Esophagus (tissue), 2 donors: ENCODE results near the gene SLC6A7. TPM values are rescaled to one million over a fixed set of nuclear protein-coding genes. Genes with fewer than 3 reads are reported as not detected.

ENCODE experiments used
- H3K27ac ChIP-seq, 2 donors: one replicate each; pipeline ENCODE4 v1.5.1; 2013; ENCODE audit warnings: low read depth in 2 of 2, mild to moderate bottlenecking in 2 of 2, inconsistent platforms in 1 of 2, low read length in 1 of 2, moderate library complexity in 1 of 2
- H3K27me3 ChIP-seq, 2 donors: one replicate each; pipeline ENCODE4 v1.6.1; 2013; ENCODE audit warnings: low read length in 2 of 2, control low read depth in 1 of 2, mild to moderate bottlenecking in 1 of 2; ENCODE audit not compliant: insufficient read depth in 2 of 2, control insufficient read depth in 1 of 2
- H3K36me3 ChIP-seq, 2 donors: one replicate each; pipeline ENCODE4 v1.6.1; 2013; ENCODE audit warnings: low read length in 1 of 2; ENCODE audit not compliant: control insufficient read depth in 2 of 2, insufficient read depth in 2 of 2
- H3K4me1 ChIP-seq, 2 donors: one replicate each; pipeline ENCODE4 v1.6.1; 2013; ENCODE audit warnings: low read length in 1 of 2; ENCODE audit not compliant: control insufficient read depth in 2 of 2, insufficient read depth in 2 of 2
- H3K4me3 ChIP-seq, 2 donors: one replicate each; pipeline ENCODE4 v1.5.1; 2013; ENCODE audit warnings: low read length in 2 of 2, mild to moderate bottlenecking in 2 of 2, low read depth in 1 of 2, moderate library complexity in 1 of 2
- H3K9me3 ChIP-seq, 2 donors: one replicate each; pipeline ENCODE4 v1.6.1; 2013; ENCODE audit warnings: mild to moderate bottlenecking in 2 of 2, low read depth in 1 of 2, low read length in 1 of 2, moderate library complexity in 1 of 2; ENCODE audit not compliant: control insufficient read depth in 2 of 2, insufficient read depth in 1 of 2
- WGBS, 2 donors: extraction: QIAGEN DNeasy Blood & Tissue Kit; methylation state at CpG; one replicate each; pipeline ENCODE4 v1.1.7; 2013; 5-methylcytosine and 5-hydroxymethylcytosine counted together
- polyA plus RNA-seq, 2 donors: library from polyadenylated mRNA; stranded (reverse); fragments of 200-250 nt; gene quantifications; one replicate each; pipeline ENCODE4 v1.2.3, GENCODE V29; 2013
- donor health status: healthy with polysubstance abuse.
- donor health status: Bipolar disorder and iron deficiency.

Gene SLC6A7
- polyA plus RNA-seq, 2 donors, result not detected

GRCh38 chr5:150249744-150250143 is 59.9 kb downstream of the SLC6A7 start:
- Histone ChIP-seq H3K27me3 (no peaks in the 10 kb centered on the region), H3K27ac (no peak overlapping the region), H3K4me1 (no peaks in the 10 kb centered on the region), H3K36me3 (no peaks in the 10 kb centered on the region), H3K9me3 (no peaks in the 10 kb centered on the region), H3K4me3 (no peak overlapping the region)
- WGBS, 2 donors, result 75 to 77% methylated on average over 5 of the region's 5 CpGs

GRCh38 chr5:150251504-150251903 is 61.6 kb downstream of the SLC6A7 start:
- H3K36me3 ChIP-seq, result no peaks in the 10 kb centered on the region
- H3K9me3 ChIP-seq, result no peaks in the 10 kb centered on the region
- H3K4me3 ChIP-seq, result no peak overlapping the region
- H3K4me1 ChIP-seq, result no peaks in the 10 kb centered on the region
- H3K27me3 ChIP-seq, result no peaks in the 10 kb centered on the region
- WGBS, 2 donors, result 91 to 93% methylated on average over 7 of the region's 7 CpGs
- no peak overlapping the region for H3K27ac ChIP-seq

- Histone ChIP-seq H3K9me3 (no peaks in the 10 kb centered on the region), H3K27ac (no peak overlapping the region), H3K27me3 (no peaks in the 10 kb centered on the region), H3K4me1 (no peaks in the 10 kb centered on the region), H3K36me3 (no peaks in the 10 kb centered on the region), H3K4me3 (no peak overlapping the region)
- 87 to 91% methylated on average over 6 of the region's 6 CpGs for WGBS, 2 donors
These were observed 62.6 kb downstream of the SLC6A7 start for GRCh38 chr5:150252489-150252888.

GRCh38 chr5:150253416-150254208 is 63.8 kb downstream of the SLC6A7 start:
- no peaks in the 10 kb centered on the region for H3K36me3 ChIP-seq
- no peaks in the 10 kb centered on the region for H3K9me3 ChIP-seq
- no peaks in the 10 kb centered on the region for H3K4me1 ChIP-seq
- 90% methylated on average over 10 of the region's 10 CpGs for WGBS, 2 donors
- no peak overlapping the region for H3K27ac ChIP-seq
- H3K27me3 ChIP-seq, result no peaks in the 10 kb centered on the region
- no peak overlapping the region for H3K4me3 ChIP-seq

- no peaks in the 10 kb centered on the region for H3K9me3 ChIP-seq
- no peak overlapping the region for H3K27ac ChIP-seq
- no peaks in the 10 kb centered on the region for H3K27me3 ChIP-seq
- 76% methylated on average over 7 of the region's 7 CpGs for WGBS, 2 donors
- H3K4me1 ChIP-seq, result no peaks in the 10 kb centered on the region
- no peaks in the 10 kb centered on the region for H3K36me3 ChIP-seq
- H3K4me3 ChIP-seq, result no peak overlapping the region
These were observed 64.5 kb downstream of the SLC6A7 start for GRCh38 chr5:150254363-150254762.

- Histone ChIP-seq H3K4me1 (no peaks in the 10 kb centered on the region), H3K27me3 (no peaks in the 10 kb centered on the region), H3K4me3 (no peak overlapping the region), H3K27ac (no peak overlapping the region), H3K9me3 (no peaks in the 10 kb centered on the region), H3K36me3 (no peaks in the 10 kb centered on the region)
- 74 to 77% methylated on average over 4 of the region's 4 CpGs for WGBS, 2 donors
These were observed 64.9 kb downstream of the SLC6A7 start for GRCh38 chr5:150254774-150255173.

- Histone ChIP-seq H3K9me3 (no peaks in the 10 kb centered on the region), H3K4me3 (no peak overlapping the region), H3K27me3 (no peaks in the 10 kb centered on the region), H3K27ac (no peak overlapping the region), H3K4me1 (no peaks in the 10 kb centered on the region), H3K36me3 (no peaks in the 10 kb centered on the region)
- WGBS, 2 donors, result 75 to 80% methylated on average over 6 of the region's 6 CpGs
These were observed 66.0 kb downstream of the SLC6A7 start for GRCh38 chr5:150255659-150256409.

- no peaks in the 10 kb centered on the region for H3K36me3 ChIP-seq
- no peaks in the 10 kb centered on the region for H3K9me3 ChIP-seq
- no peak overlapping the region for H3K4me3 ChIP-seq
- 79 to 83% methylated on average over 12 of the region's 12 CpGs for WGBS, 2 donors
- H3K4me1 ChIP-seq, result no peaks in the 10 kb centered on the region
- no peak overlapping the region for H3K27ac ChIP-seq
- H3K27me3 ChIP-seq, result no peaks in the 10 kb centered on the region
These were observed 66.7 kb downstream of the SLC6A7 start for GRCh38 chr5:150256410-150257064.

GRCh38 chr5:150257424-150257823 is 67.6 kb downstream of the SLC6A7 start:
- no peaks in the 10 kb centered on the region for H3K36me3 ChIP-seq
- 85 to 86% methylated on average over 11 of the region's 11 CpGs for WGBS, 2 donors
- H3K27me3 ChIP-seq, result no peaks in the 10 kb centered on the region
- H3K27ac ChIP-seq, result no peak overlapping the region
- no peaks in the 10 kb centered on the region for H3K9me3 ChIP-seq
- no peaks in the 10 kb centered on the region for H3K4me1 ChIP-seq
- no peak overlapping the region for H3K4me3 ChIP-seq
